NCI-H2171 treated with DMSO at 0.1 percent for 48 hours (cell line): Measurements from ENCODE around the gene GPR160.

Experiments used
- DNase-seq: peaks from one replicate; lab custom pipeline; 2025; lab: John Stamatoyannopoulos, UW

The GPR160 gene

DNA sequence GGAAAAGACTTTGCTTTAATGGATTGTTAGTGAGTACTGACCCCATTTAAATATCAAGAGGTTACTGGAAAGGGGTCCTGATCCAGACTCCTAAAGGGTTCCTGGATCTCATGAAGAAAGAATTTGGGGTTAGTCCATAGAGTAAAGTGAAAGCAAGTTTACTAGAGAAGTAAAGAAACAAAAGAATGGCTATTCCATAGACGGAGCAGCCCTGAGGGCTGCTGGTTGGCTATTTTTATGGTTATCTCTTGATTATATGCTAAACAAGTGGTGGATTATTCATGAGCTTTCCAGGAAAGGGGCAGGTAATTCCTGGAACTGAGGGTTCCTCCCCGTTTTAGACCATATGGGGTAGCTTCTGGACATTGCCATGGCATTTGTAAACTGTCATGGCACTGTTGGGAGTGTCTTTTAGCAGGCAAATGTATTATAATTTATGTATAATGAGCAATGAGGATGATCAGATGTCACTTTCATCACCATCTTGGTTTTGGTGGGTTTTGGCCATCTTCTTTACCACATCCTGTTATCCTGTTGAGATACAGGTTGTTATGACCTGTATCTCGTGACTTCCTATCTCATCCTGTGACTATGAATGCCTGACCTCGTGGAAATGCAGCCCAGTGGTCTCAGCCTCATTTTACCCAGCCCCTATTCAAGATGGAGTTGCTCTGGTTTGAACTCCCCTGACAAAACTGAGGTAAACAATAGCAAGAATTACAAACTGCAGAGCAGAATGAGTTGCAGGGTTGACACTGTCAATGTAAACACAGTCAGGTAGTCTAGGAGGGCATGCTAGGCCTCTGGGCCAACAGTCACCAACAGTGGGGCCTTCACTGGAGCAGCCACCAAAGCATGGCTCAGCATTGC is 10.3 kb upstream of the GPR160 start:
- no peak for DNase-seq

DNA sequence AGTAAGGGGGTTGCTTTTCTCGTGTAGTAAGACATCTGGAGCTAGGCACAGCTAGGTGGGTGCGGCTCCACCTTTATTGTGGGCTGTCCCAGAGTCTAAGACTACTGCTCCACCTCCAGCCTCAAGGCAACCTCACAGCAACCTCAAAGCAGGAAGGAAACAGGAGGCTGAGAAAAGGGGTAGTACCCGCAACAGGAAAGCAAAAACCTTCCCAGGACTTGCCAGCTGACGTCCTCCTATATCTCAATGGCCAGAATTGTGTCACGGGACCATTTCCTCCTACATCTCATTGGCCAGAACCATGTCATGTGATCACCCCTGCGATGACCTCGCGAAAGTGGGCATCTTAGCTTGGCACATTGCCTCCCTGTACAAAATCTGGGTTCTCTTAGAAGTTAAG is 4.3 kb upstream of the GPR160 start:
- no peak for DNase-seq

DNA sequence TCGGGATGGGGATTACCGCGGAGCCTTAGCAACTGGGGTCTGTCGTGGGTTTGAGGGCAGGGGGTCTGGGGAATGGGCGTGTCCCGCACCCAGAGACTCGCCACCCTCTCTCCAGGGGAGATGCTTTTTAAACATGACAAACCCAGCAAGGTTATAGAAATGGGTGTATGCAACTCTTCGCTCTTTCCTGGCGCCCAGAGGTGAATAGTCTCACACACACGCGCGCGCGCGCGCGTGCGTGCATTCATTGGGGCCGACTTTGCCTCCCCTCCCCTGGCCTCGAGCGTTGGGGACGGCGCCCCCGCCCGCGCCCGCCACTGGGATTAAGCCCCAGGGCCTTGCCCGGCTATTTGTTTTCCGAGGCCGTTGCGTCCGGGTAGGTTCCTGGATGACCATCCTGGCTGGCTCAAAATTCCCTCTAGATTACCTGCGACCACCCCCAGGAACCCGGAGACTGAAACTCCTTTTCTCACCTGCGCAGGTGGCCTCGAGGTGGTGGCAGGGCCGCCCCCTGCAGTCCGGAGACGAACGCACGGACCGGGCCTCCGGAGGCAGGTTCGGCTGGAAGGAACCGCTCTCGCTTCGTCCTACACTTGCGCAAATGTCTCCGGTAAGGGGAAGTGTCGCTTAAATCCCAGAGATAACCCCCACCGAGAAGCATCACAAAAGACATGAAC is 777 bp downstream of the GPR160 start:
- DNase-seq, result peak; percentile 10

- no peak for DNase-seq
Observed at GRCh38 chr3:170040418-170040817, 2.6 kb downstream of the GPR160 start.

DNA sequence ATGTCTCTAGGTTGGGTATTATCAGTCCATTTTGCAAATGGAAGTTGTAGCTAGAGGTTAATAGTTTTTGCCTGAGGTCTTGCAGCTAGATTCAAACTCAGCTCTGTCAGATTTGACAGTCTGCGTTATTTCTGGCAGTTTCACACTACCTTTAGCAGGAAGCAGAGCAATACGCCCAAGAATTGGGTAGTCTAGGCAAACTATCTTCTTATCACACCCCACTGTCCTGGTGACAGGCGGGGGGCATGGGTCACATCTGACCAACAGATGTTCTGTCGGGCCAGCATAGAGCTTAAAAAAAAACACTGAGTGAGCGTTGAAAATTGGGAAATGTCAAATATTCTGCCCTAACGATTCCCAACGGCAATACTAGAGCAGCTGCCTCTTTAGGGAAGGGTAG is 5.7 kb downstream of the GPR160 start:
- DNase-seq, result no peak

DNA sequence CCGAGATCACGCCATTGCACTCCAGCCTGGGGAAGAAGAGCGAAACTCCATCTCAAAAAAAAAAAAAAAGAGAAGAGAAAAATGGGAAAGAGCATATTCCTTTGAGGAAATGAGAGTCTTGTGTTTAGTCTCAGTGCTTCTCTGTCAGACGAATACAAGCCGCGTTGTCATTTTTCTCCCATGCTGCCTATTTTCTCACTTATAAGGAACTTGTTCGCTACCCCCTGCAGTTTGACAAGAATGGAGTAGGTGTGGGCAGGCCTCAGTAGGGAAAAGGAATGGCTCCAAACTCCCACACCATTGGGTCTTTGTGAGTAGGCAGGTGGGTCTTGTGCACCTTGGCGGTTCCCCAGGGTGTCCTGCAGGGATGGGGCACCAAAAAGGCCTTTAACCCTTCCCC is 6.5 kb downstream of the GPR160 start:
- no peak for DNase-seq

- DNase-seq, result no peak
Observed at GRCh38 chr3:170044795-170045244, 7.0 kb downstream of the GPR160 start.

DNA sequence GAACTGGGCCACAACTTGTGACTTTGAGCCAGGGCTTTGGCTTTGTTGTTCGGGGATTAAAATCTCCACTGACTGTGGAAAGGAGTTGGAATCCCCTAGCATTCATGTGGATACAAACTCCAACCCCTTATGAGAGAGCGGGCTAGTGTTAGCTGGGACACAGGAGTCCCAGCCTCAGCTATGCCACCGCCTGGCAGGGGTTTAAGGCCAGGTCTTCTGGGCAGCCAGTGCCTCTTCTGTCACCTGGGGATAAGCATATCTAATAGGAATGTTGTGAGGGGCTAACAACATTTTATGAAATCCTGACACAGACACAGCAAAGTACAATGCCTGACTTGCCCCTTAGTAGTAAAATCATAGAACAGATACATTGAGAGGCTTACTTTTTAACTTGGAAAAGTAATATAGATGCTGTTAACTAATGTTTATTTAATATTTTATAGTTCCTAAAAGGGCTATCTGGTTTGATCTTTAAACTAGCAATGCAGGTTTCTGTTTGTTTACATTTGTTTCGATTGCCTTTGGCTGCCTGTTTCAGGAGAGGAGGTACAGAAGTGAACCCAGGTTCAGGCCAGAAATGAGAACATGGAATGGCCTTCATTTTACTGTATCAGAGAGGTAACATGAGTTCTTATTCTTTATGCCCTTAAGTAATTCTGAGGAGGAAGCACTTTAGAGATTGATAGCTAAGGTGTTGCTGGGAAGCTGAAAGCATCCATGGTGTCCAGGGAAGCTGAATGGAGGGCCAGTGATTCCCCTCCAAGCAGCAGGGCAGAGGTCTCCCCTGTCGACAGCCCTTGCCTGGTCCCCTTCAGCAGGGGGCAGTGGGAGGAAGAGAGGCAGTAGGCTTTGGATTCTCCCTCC is 8.7 kb downstream of the GPR160 start:
- no peak for DNase-seq

DNA sequence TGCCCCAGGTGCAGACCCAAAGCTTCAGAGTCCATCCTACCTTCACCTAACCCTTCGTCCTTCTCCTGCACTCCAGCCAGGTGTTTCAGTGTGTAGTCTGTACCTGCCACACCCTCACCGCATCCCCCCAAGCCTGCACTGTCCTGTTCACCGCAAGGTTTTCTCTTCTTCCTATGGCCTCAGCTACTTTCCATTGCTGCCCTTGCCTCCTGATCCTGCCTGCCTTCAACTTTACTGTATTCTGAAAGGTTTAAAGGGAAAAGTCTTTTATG is 9.3 kb downstream of the GPR160 start:
- no peak for DNase-seq

GRCh38 chr3:170049146-170050000 is 11.6 kb downstream of the GPR160 start:
- no peak for DNase-seq

- no peak for DNase-seq
Observed at GRCh38 chr3:170050753-170051152, 13.0 kb downstream of the GPR160 start.

GRCh38 chr3:170052398-170052797 is 14.6 kb downstream of the GPR160 start:
- no peak for DNase-seq

- peak; percentile 10 for DNase-seq
Observed at GRCh38 chr3:170054204-170054603, 16.4 kb downstream of the GPR160 start.

DNA sequence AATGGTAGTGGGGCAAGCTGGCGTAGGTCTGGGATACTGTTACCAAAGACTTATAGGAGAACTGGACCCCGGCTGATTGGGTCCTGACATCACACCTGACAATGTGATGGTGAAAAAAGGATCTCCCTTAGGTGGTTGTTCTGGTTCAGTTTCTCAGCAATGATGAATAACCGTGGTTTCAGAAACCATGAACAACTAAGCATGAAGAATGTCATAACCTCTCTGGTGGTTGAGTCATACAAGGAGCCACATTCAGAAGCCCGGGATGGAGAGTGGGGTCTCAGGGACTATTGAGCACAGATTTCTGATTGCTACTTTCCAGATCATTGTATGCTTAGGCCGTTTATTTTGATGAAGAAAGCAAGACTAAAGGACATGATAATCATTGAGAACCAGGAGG is 17.4 kb downstream of the GPR160 start:
- DNase-seq, result no peak

DNA sequence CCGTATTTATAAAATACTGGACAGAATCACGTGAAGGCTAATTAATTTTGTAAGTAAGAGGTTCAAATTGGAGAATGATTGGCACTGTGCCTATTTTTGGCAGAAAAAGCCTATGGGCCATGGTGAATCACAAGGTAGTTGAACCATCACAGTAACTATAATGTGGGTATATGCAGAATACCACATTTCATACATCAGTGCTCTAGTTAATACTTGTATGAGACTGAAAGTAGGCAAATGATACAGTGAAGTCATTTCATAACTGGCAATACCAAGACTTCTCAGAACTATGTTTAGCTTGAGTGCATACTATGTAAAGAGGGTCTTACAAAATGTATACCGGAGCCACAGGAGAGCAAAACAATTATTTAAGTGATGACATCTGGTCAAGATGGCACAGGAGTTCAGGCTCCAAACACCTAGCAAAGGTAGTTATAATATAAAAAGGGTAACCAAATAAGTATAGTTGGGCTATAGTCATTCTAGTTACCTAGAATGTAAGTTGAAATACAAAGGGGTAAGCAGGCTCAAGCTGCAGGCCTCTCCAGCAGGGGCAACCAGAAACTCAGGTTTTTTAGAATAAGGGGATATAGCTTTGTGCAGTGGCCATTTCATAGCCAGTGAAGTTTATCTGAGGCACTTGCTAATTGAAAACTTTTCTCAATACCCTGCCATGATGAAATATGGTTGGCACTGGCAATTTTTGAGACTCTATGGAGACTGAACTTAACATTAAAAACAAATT is 19.1 kb downstream of the GPR160 start:
- no peak for DNase-seq

DNA sequence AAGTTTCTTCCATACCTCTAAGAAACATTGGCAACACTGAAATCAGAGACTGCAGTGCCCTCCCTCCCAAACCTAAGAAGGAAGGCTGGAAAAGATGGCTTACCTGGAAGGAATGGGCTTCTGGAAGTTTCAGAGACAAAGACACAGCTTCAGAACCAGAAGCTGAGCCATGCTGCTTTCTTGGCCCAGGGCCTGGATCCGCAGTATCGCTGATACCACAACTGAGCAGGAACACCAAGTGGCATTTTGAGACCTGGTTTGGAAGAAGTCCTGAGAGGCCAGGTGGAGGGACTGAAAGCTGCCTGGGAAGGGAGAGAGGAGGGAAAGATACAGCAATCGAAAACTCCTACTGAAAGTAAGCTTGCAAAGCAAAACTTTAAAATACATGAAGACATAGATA is 19.8 kb downstream of the GPR160 start:
- DNase-seq, result no peak

- no peak for DNase-seq
Observed at GRCh38 chr3:170058127-170058526, 20.3 kb downstream of the GPR160 start.

DNA sequence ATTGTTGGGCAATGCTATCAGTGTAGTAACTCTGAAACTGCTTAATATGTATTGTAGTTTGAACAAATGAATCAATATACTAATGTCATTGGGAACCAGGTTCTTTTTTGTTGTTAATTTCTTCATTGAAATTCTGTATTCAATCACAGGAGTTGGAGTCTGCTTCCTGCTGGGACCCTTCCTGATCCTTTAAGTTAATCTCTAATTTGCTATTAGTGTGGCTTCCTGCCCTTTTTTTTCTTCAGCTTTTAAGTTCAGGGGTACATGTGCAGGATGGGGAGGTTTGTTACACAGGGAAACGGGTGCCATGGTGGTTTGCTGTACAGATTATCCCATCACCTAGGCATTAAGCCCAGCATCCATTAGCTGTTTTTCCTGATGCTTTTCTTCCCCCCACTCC is 21.7 kb downstream of the GPR160 start:
- no peak for DNase-seq

- no peak for DNase-seq
Observed at GRCh38 chr3:170062068-170062467, 24.3 kb downstream of the GPR160 start.

GRCh38 chr3:170062769-170063168 is 25.0 kb downstream of the GPR160 start:
- DNase-seq, result no peak

- DNase-seq, result no peak
Observed at GRCh38 chr3:170063691-170064090, 25.9 kb downstream of the GPR160 start.
